ENCODE results near the gene ARID4B. TPM values are rescaled to one million over a fixed set of nuclear protein-coding genes. Genes with fewer than 3 reads are reported as not detected.

The ARID4B gene
- total RNA-seq, 1 donor from 2014 or later, result 39.9 TPM

DNA sequence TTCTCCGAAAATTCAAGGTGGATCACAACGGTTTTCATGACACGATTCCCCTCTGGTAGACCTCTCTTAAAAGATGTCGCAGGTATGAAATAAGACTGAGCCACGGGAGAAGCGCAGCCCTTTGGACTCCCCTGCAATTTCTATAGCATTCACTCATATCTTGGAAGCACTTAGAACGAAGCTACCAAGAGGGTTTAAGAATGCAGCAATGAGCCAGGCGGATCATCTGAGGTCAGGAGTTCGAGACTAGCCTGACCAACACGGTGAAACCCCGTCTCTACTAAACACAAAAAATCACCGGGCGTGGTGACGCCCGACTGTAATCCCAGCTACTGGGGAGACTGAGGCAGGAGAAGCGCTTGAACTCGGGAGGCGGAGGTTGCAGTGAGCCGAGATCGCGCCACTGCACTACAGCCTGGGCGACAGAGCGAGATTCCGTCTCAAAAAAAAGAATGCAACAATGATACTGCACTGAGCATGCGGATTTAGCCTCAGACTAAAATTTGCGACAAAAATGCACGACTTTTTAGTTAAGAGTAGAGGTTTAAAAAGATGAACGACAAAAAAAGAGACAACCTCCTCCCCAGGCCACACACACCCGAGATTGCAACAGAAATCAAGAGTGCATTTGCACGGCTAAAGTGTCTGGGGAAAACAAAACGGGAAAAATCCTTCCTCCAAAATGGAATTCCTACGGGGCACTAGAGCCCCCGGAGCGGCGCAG is 200.1 kb downstream of the ARID4B start:
- no peak for DNase-seq (ENCODE audit: low spot score)

DNA sequence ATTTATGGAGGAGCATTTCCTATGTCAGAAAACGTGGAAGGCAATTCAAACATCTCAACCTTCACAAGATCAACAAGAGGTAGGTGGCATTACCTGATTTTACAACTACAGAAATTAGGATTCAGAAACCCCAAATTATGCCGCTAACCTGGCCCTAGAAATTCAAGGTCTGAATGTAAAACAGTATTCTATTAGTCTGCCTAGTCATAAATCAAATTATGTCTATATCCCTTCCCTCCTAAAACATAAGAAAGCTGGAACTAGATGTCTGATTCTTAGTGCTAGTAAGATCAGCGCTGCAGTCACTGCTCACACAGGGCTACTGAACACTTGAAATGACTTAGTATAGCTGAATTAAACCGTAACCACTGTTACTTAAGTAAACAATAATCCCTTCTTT is 200.8 kb downstream of the ARID4B start:
- DNase-seq (ENCODE audit: low spot score), result no peak

GRCh38 chr1:235124665-235125064 is 203.3 kb downstream of the ARID4B start:
- no peak for DNase-seq (ENCODE audit: low spot score)

DNA sequence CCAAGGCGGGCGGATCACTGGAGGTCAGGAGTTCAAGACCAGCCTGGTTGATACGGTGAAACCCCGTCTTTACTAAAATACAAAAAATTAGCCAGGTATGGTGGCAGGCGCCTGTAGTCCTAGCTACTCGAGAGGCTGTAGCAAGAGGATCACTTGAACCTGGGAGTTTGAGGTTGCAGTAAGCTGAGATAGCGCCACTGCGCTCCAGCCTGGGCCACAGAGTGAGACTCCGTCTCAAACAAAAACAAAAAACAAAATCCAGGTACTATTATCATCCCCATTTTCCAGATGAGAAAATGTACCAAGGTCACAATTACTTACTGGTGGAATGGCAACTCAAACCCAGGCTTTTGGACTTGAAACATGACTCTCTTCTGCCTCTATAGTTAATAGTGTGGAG is 203.9 kb downstream of the ARID4B start:
- DNase-seq (ENCODE audit: low spot score), result no peak

- DNase-seq (ENCODE audit: low spot score), result no peak
Measured at GRCh38 chr1:235122348-235122747, 205.6 kb downstream of the ARID4B start.

Other genes with a start within 250 kb of the ARID4B start
- gene TOMM20, start 199.3 kb downstream of the ARID4B start, total RNA-seq, result 70.3 TPM
- gene RBM34, start 166.9 kb downstream of the ARID4B start, total RNA-seq, result 51.0 TPM
- gene GGPS1, start 391 bp upstream of the ARID4B start, total RNA-seq, result 34.5 TPM
- gene TBCE, start 39.2 kb upstream of the ARID4B start, total RNA-seq, result 21.4 TPM
- gene B3GALNT2, start 176.3 kb upstream of the ARID4B start, total RNA-seq, result 30.3 TPM

All from mucosa of gallbladder (tissue), 1 donor.